GM12878 (cell line): ENCODE results near the gene TPRN. TPM values are rescaled to one million over a fixed set of nuclear protein-coding genes. Genes with fewer than 3 reads are reported as not detected.

ENCODE experiments used
- ATF7 ChIP-seq: fragments of 450-650 bp; IDR thresholded peaks from 2 replicates; pipeline ENCODE4 v1.6.1; 2016; ENCODE audit warnings: low read depth, mild to moderate bottlenecking
- E4F1 ChIP-seq: fragments of 450-650 bp; IDR thresholded peaks from 2 replicates; pipeline ENCODE4 v1.6.1; 2018; ENCODE audit warnings: borderline replicate concordance, mild to moderate bottlenecking; ENCODE audit not compliant: partially characterized antibody
- EED ChIP-seq: sonication (generic); IDR thresholded peaks from 2 replicates; pipeline ENCODE4 v1.6.1; 2016; ENCODE audit warnings: antibody characterized with exemption, low read depth
- HDAC6 ChIP-seq: fragments of 200-600 bp; sonication (generic); IDR thresholded peaks from one replicate; pipeline ENCODE4 v1.8.0; 2017; ENCODE audit warnings: antibody characterized with exemption; ENCODE audit not compliant: unreplicated experiment
- IRF5 ChIP-seq: fragments of 450-650 bp; IDR thresholded peaks from 2 replicates; pipeline ENCODE4 v1.6.1; 2017; ENCODE audit warnings: borderline replicate concordance
- PAX5 ChIP-seq: IDR thresholded peaks from 2 replicates; pipeline ENCODE4 v1.6.1; 2011; ENCODE audit warnings: low read depth, low read length, borderline replicate concordance
- POLR2AphosphoS2 ChIP-seq: IDR thresholded peaks from 2 replicates; pipeline ENCODE4 v1.6.1; 2011; ENCODE audit warnings: low read depth, mild to moderate bottlenecking, low read length, improper control_type of control experiment, moderate library complexity
- SKIL ChIP-seq: fragments of 450-650 bp; IDR thresholded peaks from 2 replicates; pipeline ENCODE4 v1.6.1; 2017; ENCODE audit warnings: mild to moderate bottlenecking, low read depth, inconsistent platforms; ENCODE audit not compliant: poor library complexity, severe bottlenecking
- SMAD5 ChIP-seq: IDR thresholded peaks from 2 replicates; pipeline ENCODE4 v1.6.1; 2016; ENCODE audit warnings: antibody characterized with exemption, low read depth
- SP1 ChIP-seq: IDR thresholded peaks from one replicate; pipeline ENCODE4 v1.6.1; 2011; ENCODE audit warnings: low read depth, low read length
- SRF ChIP-seq, 2 experiments: IDR thresholded peaks; 2 replicates each; pipeline ENCODE4 v1.6.1; 2011; ENCODE audit warnings: low read depth in 2 of 2, low read length in 2 of 2, mild to moderate bottlenecking in 1 of 2, moderate library complexity in 1 of 2
- TCF7 ChIP-seq: IDR thresholded peaks from 2 replicates; pipeline ENCODE4 v1.6.1; 2014; ENCODE audit warnings: antibody characterized with exemption, borderline replicate concordance
- YY1 ChIP-seq: IDR thresholded peaks from 2 replicates; pipeline ENCODE4 v1.6.1; 2011; ENCODE audit warnings: low read depth, mild to moderate bottlenecking, low read length
- ZBED1 ChIP-seq: IDR thresholded peaks from 2 replicates; pipeline ENCODE4 v1.6.1; 2016; ENCODE audit warnings: borderline replicate concordance
- ZNF687 ChIP-seq: fragments of 450-650 bp; IDR thresholded peaks from 2 replicates; pipeline ENCODE4 v1.6.1; 2017; ENCODE audit warnings: mild to moderate bottlenecking, moderate library complexity
- polyA plus RNA-seq, 11 experiments: library from polyadenylated mRNA; depleted of rRNA in 4 of 11; unstranded in 6 of 11; stranded (reverse) in 5 of 11; fragments of >200 nt; fragmentation: Nextera tagmentation in 4 of 11; fragmentation: Illumina TruSeq in 1 of 11; extraction: Ambion mirVana in 4 of 11; extraction: Trizol in 1 of 11; gene quantifications; 1 replicate in 1 of 11; 2 replicates in 10 of 11; pipeline versions ENCODE4 v1.2.1 to v1.2.3, GENCODE V29; 2011 to 2016; ENCODE audit warnings: inconsistent platforms in 2 of 11, missing spikeins in 2 of 11, low read depth in 1 of 11
- total RNA-seq, 4 experiments: library from RNA; depleted of rRNA in 3 of 4; stranded (reverse); fragments of >200 nt in 3 of 4; fragmentation: Illumina TruSeq in 1 of 4; extraction: Trizol in 1 of 4; gene quantifications; 2 replicates each; pipeline versions ENCODE4 v1.2.1 to v1.2.3, GENCODE V29; 2013 to 2021
- TF ChIP-seq, protein P1 (sequence below): IDR thresholded peaks from 2 replicates; pipeline ENCODE4 v1.6.1; 2012; ENCODE audit warnings: low read depth, low read length, improper control_type of control experiment

Gene TPRN
- total and polyA plus RNA-seq, 10 of the 15 experiments (the other 5 are each of a cell fraction or from before 2014, with no cell fraction given) = 0.18 to 19.5 (median 3.1) TPM

DNA sequence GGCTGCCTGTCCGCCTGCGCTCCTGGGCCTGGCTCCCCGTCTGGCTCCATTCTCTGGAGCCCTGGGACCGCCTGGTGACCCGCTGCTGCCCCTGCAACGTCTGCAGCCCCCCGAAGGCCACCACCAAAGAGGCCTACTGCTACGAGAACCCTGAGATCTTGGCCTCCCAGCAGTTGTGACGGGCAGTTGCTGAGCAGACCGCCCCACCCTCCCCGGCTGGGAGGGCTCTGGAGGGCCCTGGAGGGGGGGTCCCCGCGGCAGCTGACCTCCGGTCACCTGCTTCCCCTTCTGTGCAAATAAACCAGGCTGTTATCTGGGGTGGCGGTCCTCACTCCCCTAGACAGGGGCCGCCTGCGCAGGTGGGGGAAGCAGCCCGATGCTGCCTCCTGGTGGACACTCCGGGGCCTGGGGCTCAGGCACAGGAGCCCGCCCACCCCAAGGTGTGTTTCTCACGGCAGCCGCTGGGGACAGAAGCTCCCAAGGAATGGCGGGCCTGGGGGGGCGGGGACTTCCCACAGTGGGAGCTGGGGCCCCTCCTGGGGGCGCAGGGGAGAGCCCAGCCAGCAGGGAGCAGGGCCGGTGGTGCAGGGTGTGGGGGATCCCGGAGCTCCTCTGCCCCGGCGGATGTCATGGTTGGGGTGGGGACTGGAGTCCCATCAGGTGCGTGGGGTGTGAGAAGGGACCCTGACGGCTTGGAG is 35.8 kb upstream of the TPRN start (continued):
- TF ChIP-seq PAX5 = no peak
- peak; percentile 95 for TF ChIP-seq YY1
- TF ChIP-seq TCF7 = no peak
- TF ChIP-seq, protein P1, sequence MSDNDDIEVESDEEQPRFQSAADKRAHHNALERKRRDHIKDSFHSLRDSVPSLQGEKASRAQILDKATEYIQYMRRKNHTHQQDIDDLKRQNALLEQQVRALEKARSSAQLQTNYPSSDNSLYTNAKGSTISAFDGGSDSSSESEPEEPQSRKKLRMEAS = no peak
- TF ChIP-seq SMAD5 = no peak
- TF ChIP-seq POLR2AphosphoS2 = no peak; the same call in 1 of the 2 replicates
- TF ChIP-seq ZBED1 = no peak
- no peak for TF ChIP-seq IRF5
- TF ChIP-seq EED = peak; percentile 68
- no peak for TF ChIP-seq HDAC6
- TF ChIP-seq ZNF687 = no peak
- no peak for TF ChIP-seq SKIL
- TF ChIP-seq E4F1 = no peak
- TF ChIP-seq SRF (IDR thresholded peaks at IDR 0.05; ENCODE audit: low read depth in 2 of 2, low read length in 2 of 2) = no peak
- peak; percentile 23 for TF ChIP-seq SP1
- TF ChIP-seq ATF7 = no peak; the same call in 1 of the 2 replicates
